ENCODE data around the gene CARS1.

CARS1 gene

DNA sequence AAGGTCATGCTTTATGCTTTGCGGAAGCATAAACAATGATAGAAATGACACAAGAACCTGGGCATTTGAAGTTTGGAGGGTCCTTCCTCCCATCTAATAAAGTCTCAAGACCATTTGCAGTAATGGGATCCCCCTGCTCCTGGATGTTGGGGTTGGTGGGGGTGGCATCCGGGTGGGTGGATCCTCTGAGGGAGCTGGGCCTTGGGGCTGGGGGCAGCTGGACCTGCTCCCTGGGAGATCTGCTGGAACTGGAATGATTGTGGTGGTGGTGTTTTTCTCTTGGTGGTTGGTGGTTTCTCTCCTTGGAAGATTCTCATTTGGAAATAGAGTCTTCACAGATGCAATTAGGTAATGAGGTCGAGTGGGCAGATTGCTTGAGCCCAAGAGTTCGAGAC is 62.9 kb downstream of the CARS1 start:
- Histone ChIP-seq H3K4me1 (peaks cover 13 to 33% (median 20%) of the 10 kb centered on the region in 10 experiments), H3K27me3 (no peaks in the 10 kb centered on the region), H3K9me3 (replicated peaks in 1 of 11) (no peaks in the 10 kb centered on the region), H3K4me2 (no peak overlapping the region), H3K36me3 (peaks cover 0 to 5% (median 2%) of the 10 kb centered on the region in 11 experiments; a peak in 12 of 22 replicates), H3K4me3 (no peak overlapping the region), H3K9ac (no peak overlapping the region), H3K27ac (no peak overlapping the region), H4K20me1 (peaks cover 12 to 27% (median 22%) of the 10 kb centered on the region in 11 experiments; a peak in 21 of 22 replicates)
- TF ChIP-seq Cebpa-rat (IDR thresholded peaks at IDR 0.05): no peak

DNA sequence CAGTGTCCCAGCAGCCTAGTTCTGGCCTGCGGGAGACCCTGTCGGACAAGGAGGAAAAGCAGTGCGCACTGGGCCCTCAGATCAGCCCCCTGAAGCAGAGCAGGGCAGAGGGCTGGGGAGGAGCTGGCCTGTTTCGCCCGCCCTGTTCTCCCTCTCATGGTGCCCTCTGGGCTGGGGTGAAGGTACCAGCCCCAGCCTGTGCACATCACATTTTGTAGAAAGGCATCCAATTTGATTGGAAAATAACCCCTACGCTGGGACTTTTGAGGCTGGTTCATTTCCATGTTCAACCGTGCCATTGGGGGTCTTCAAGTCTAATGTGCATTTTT is 64.3 kb downstream of the CARS1 start:
- Histone ChIP-seq H3K27ac (peak overlapping the region in 10 of 11 experiments; percentile 85 to 96 (median 92); a peak in 20 of 22 replicates), H3K4me1 (peaks cover 27 to 47% (median 34%) of the 10 kb centered on the region in 10 experiments)

DNA sequence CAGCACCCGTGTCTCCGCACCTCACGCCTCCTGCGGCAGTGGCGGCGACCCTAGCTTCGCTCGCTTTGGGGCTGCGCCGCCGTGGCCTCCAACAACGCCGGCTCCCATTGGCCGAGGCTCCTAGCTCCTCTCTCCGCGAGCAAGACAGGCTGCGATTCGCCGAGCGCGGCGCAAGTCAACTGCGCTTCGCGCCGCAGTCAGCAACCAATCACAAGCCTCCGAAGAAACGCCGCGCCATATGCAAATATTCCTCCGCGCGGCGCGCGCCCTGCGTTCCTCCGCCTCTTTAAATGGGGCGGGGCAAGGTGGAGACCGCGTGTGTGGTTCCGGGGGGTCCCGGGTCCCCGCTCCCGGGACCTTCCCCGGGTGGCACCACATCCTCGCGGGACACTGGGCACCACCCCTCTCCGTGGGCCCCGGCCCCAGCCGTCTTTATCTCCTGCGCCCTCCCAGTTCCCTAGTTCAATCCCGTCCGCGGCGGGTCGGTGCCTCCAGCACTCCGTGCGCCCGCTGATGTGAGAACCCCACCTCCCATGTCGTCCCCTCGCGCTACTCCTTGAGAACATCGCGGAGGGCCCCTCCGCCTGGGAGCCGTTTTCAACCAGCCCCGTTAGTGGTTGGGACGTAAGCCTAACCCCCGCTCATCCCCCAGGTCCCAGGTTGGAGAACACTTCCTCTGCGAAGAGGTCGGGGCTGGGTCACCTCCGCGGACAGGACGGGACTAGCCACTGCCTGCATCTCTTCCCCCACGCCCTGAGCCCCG is 64.8 kb downstream of the CARS1 start, which contains the start of gene NAP1L4:
TSS of gene NAP1L4 (minus strand) at position 96 of the 763 bp plus-strand sequence. CDS start 13,109 bp downstream, outside the sequence.
- H3K9ac ChIP-seq: peak within 1 kb of the TSS; percentile 87 to 97 (median 94)

More for the DNA sequence above, 64.3 kb downstream of the CARS1 start:
- Histone ChIP-seq H3K9ac (peak overlapping the region; percentile 87 to 97 (median 94)), H3K4me2 (peak overlapping the region; percentile 88 to 99 (median 97)), H3K9me3 (replicated peaks in 1 of 11) (no peaks in the 10 kb centered on the region), H3K36me3 (peaks cover 0 to 10% (median 2%) of the 10 kb centered on the region in 11 experiments; a peak in 7 of 22 replicates), H3K4me3 (peak overlapping the region; percentile 74 to 89 (median 82)), H3K27me3 (no peaks in the 10 kb centered on the region), H4K20me1 (peaks cover 26 to 41% (median 36%) of the 10 kb centered on the region in 11 experiments)
- TF ChIP-seq Cebpa-rat (IDR thresholded peaks at IDR 0.05): no peak

DNA sequence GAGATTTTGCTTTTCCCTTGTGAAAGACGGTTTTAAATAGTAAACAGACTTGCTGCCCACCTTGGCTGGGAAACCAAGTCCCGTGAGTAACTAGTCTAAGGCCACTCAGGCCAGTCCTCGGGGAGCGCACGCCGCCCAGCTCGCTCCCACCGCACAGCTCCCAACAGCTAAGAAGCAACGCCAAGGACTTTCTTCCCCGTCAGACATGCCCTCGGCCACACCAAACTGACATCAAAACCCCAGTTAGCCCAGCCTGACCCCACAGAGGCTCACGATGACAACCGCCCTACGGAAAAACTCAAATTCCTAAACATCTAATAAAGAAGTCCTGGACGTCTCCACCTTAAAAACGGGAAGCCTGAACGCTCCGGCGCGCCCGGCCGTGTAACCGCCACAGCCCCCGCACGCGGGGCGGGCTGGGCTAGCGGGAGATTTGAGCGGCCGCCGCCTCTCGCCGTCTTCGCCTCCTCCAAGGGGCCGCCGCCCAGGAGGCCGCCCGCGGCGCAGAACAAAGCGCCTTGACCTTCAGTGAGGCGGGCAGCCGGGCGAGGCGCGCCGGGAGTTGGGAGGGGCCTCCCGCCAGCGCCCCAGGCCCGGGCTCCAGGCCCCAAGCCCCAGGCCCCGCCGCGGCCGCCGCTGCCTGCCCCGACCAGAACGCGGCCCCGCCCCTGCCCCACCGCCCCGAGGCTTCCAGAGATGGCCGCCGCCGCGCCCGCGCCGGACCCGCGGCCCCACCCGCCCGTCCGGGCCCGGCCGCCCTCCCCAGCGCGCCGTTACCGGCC is 65.6 kb downstream of the CARS1 start:
- H3K36me3 ChIP-seq: peaks cover 5 to 23% (median 15%) of the 10 kb centered on the region in 11 experiments; a peak in 21 of 22 replicates
- no peak for TF ChIP-seq Cebpa-rat (IDR thresholded peaks at IDR 0.05)
- no peaks in the 10 kb centered on the region for H3K27me3 ChIP-seq
- peak overlapping the region; percentile 69 to 96 (median 91) for H3K27ac ChIP-seq
- H3K4me3 ChIP-seq: peak overlapping the region; percentile 74 to 89 (median 82)
- H3K4me2 ChIP-seq: peak overlapping the region; percentile 77 to 96 (median 88)
- peaks cover 39 to 54% (median 49%) of the 10 kb centered on the region in 11 experiments for H4K20me1 ChIP-seq
- H3K9me3 ChIP-seq (replicated peaks in 1 of 11): no peaks in the 10 kb centered on the region
- peak overlapping the region; percentile 87 to 97 (median 94) for H3K9ac ChIP-seq
- H3K4me1 ChIP-seq: peaks cover 31 to 53% (median 40%) of the 10 kb centered on the region in 10 experiments

More for the DNA sequence above, 64.8 kb downstream of the CARS1 start, which contains the start of gene NAP1L4:
- Histone ChIP-seq H3K27ac (peak within 1 kb of the TSS; percentile 69 to 96 (median 91)), H4K20me1 (peaks cover 31 to 46% (median 42%) of the 10 kb centered on the region in 11 experiments), H3K4me2 (peak within 1 kb of the TSS; percentile 94 to 99 (median 97)), H3K36me3 (peaks cover 0 to 16% (median 7%) of the 10 kb centered on the region in 11 experiments; a peak in 16 of 22 replicates), H3K9me3 (replicated peaks in 1 of 11) (no peaks in the 10 kb centered on the region), H3K4me1 (peaks cover 31 to 53% (median 39%) of the 10 kb centered on the region in 10 experiments), H3K4me3 (peak within 1 kb of the TSS; percentile 74 to 89 (median 82)), H3K27me3 (no peaks in the 10 kb centered on the region)
- TF ChIP-seq Cebpa-rat (IDR thresholded peaks at IDR 0.05): no peak

DNA sequence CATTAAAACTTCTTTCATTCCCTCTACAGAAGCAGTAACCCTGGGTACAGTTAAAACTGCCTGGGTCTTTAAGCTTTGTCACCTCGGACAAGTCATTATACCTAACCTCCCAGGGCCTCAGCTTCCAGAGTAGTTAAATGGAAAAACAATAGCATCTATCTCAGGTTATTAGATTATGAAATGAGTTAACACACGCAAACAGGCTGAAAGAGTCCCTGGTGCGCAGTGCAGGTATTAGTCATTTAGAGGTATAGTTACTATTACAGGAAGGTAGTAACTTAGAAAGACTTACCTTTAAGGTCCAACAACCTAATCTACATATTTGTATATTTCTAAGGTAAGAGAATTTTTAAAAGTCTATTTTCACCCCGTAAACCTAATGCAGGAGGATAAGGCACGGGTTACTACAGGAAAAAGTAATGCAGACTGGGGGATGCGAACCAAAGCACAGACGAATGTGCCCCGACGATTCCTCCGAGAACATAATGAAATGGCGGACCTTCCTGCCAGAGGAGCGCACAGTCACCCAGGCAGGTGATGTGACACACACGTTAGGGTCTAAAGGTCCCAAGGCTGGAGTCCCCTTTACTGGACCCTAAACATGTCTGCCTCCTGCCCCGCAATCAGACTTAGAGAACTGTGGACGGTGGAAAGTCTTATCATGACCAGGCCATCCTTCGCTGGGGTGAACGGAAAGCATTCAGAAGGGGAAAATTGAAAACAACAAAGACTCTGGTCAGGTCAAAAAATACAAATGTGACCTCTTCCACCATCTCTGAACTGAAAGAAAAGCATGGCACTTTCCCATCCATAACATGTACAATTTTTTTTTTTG is 66.4 kb downstream of the CARS1 start:
- Histone ChIP-seq H3K27ac (peak overlapping the region; percentile 69 to 96 (median 91)), H3K9ac (peak overlapping the region; percentile 87 to 97 (median 94)), H3K4me1 (peaks cover 31 to 53% (median 40%) of the 10 kb centered on the region in 10 experiments), H4K20me1 (peaks cover 47 to 62% (median 57%) of the 10 kb centered on the region in 11 experiments), H3K36me3 (peaks cover 5 to 32% (median 23%) of the 10 kb centered on the region in 11 experiments; a peak in 21 of 22 replicates), H3K4me2 (peak overlapping the region; percentile 77 to 96 (median 88)), H3K4me3 (peak overlapping the region; percentile 74 to 89 (median 82)), H3K27me3 (no peaks in the 10 kb centered on the region), H3K9me3 (replicated peaks in 1 of 11) (no peaks in the 10 kb centered on the region)
- no peak for TF ChIP-seq Cebpa-rat (IDR thresholded peaks at IDR 0.05)

DNA sequence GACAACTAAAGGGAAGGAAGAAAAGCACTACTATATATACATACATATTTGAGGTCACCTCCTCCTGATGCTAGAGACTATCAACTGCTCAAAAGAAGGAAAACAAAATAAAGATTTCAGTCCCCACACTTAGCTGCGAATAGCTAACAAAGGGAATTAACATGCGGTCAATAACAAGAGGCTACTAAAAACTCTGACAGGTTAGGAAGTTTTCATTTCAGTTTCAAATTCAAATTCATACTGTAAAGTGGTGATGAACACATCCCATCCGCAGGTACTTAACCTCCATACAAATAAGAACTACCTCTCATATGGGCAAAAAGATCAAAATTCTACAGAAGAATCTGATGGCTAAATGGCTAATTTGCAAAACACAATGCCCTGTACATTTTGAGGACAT is 67.7 kb downstream of the CARS1 start:
- peak overlapping the region in 9 of 11 experiments; percentile 8 to 96 (median 90); a peak in 11 of 22 replicates for H3K27ac ChIP-seq
- peak overlapping the region; percentile 74 to 89 (median 82) for H3K4me3 ChIP-seq
- H3K9me3 ChIP-seq (replicated peaks in 1 of 11): no peaks in the 10 kb centered on the region
- H3K4me2 ChIP-seq: peak overlapping the region; percentile 77 to 96 (median 88)
- no peaks in the 10 kb centered on the region for H3K27me3 ChIP-seq
- peak overlapping the region; percentile 87 to 97 (median 94) for H3K9ac ChIP-seq
- peaks cover 5 to 44% (median 31%) of the 10 kb centered on the region in 11 experiments; a peak in 21 of 22 replicates for H3K36me3 ChIP-seq
- peaks cover 31 to 52% (median 40%) of the 10 kb centered on the region in 10 experiments for H3K4me1 ChIP-seq
- peaks cover 60 to 75% (median 70%) of the 10 kb centered on the region in 11 experiments for H4K20me1 ChIP-seq
- no peak for TF ChIP-seq Cebpa-rat (IDR thresholded peaks at IDR 0.05)

DNA sequence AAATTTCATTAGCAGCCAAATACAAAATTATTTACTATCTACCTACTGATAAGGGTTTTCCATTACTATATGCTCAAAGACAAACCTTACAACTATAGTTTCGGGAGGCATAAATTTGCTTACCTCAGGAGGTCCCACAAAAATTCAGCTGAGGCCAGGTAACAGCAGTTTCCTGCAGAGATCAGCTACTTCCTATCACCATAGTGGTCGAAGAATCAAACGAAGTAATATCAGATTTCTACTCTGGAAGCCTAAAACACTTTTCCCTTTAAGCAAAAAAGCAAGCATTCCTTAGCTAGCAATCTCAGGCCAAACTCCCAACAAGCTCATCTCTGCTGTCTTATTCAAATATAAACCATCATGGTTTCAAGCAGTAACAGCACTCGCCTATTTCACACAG is 68.2 kb downstream of the CARS1 start:
- peak overlapping the region; percentile 77 to 96 (median 88) for H3K4me2 ChIP-seq
- peaks cover 31 to 46% (median 39%) of the 10 kb centered on the region in 10 experiments for H3K4me1 ChIP-seq
- peak overlapping the region; percentile 87 to 97 (median 94) for H3K9ac ChIP-seq
- no peaks in the 10 kb centered on the region for H3K9me3 ChIP-seq (replicated peaks in 1 of 11)
- peak overlapping the region in 9 of 11 experiments; percentile 8 to 96 (median 90); a peak in 14 of 22 replicates for H3K27ac ChIP-seq
- no peak for TF ChIP-seq Cebpa-rat (IDR thresholded peaks at IDR 0.05)
- peaks cover 65 to 80% (median 76%) of the 10 kb centered on the region in 11 experiments for H4K20me1 ChIP-seq
- H3K27me3 ChIP-seq: no peaks in the 10 kb centered on the region
- peak overlapping the region; percentile 74 to 89 (median 82); a peak in 19 of 20 replicates for H3K4me3 ChIP-seq
- peaks cover 8 to 50% (median 36%) of the 10 kb centered on the region in 11 experiments; a peak in 21 of 22 replicates for H3K36me3 ChIP-seq

Measured in BLaER1 treated with 17β-estradiol and CSF1 and Interleukin-3, amounts not matched to agents 10 nM and 100 nM (cell line).